Panc1 (cell line): ENCODE data around the gene PPARG. TPM values are rescaled to one million over a fixed set of nuclear protein-coding genes. Genes with fewer than 3 reads are reported as not detected.

ENCODE experiments used
- ATAC-seq: fragments of 200-7000 bp; cut with Tn5 transposase; 2 replicates; pipeline ENCODE4 v1.9.1; 2020; ENCODE audit warnings: mild to moderate bottlenecking, moderate library complexity
- BruUV-seq: library from RNA; stranded (reverse); fragments of 400-500 nt; replicated peaks from 2 replicates; lab custom pipeline; 2021; lab: Mats Ljungman, UMichigan
- CTCF ChIA-PET: fragments of 300-600 bp; sonication (Branson Sonifier 250); formaldehyde crosslinking; loops from one replicate; lab custom pipeline; 2022; ENCODE audit warnings: antibody characterized with exemption; lab: Charles Lee
- POLR2A ChIA-PET: fragments of 300-600 bp; sonication (Branson Sonifier 250); formaldehyde crosslinking; loops from one replicate; lab custom pipeline; 2022; ENCODE audit warnings: antibody characterized with exemption; lab: Charles Lee
- DNase-seq: peaks from one replicate; pipeline ENCODE4 v3.0.0-alpha.2; 2010; ENCODE audit warnings: low read depth, low spot score
- H3K27ac ChIP-seq: 2 replicates; pipeline ENCODE4 v1.5.1; 2011; ENCODE audit warnings: mild to moderate bottlenecking, low read length, inconsistent platforms
- H3K27me3 ChIP-seq: fragments of 200-500 bp; sonication (Bioruptor generic); 2 replicates; pipeline ENCODE4 v1.6.0; 2014; ENCODE audit warnings: low read length, inconsistent platforms; ENCODE audit not compliant: control insufficient read depth, insufficient read depth
- H3K36me3 ChIP-seq: fragments of 200-500 bp; sonication (Bioruptor generic); 2 replicates; pipeline ENCODE4 v1.5.1; 2014; ENCODE audit warnings: inconsistent platforms, mild to moderate bottlenecking, low read length, moderate library complexity; ENCODE audit not compliant: control insufficient read depth, insufficient read depth
- H3K4me1 ChIP-seq: 2 replicates; pipeline ENCODE4 v1.5.1; 2011; ENCODE audit warnings: inconsistent platforms, mild to moderate bottlenecking, low read length, moderate library complexity; ENCODE audit not compliant: control insufficient read depth, insufficient read depth
- H3K4me3 ChIP-seq, 2 experiments: 2 replicates each; pipeline ENCODE4 v1.5.1; 2011 to 2012; ENCODE audit warnings: low read depth in 2 of 2, low read length in 2 of 2, mild to moderate bottlenecking in 2 of 2, inconsistent platforms in 1 of 2, moderate library complexity in 1 of 2
- H3K9me3 ChIP-seq: fragments of 200-500 bp; sonication (Bioruptor generic); 2 replicates; pipeline ENCODE4 v1.5.1; 2014; ENCODE audit warnings: low read depth, mild to moderate bottlenecking, inconsistent platforms, low read length, moderate library complexity; ENCODE audit not compliant: control insufficient read depth, insufficient read depth
- CTCF ChIP-seq: fragments of 450-650 bp; IDR thresholded peaks from 2 replicates; pipeline ENCODE4 v1.5.1; 2017; ENCODE audit warnings: mild to moderate bottlenecking
- POLR2AphosphoS5 ChIP-seq: IDR thresholded peaks from 2 replicates; pipeline ENCODE4 v1.6.1; 2012; ENCODE audit warnings: mild to moderate bottlenecking, low read depth, low read length, moderate library complexity
- SIN3A ChIP-seq: IDR thresholded peaks from 2 replicates; pipeline ENCODE4 v1.6.1; 2012; ENCODE audit warnings: low read depth, mild to moderate bottlenecking, low read length, moderate library complexity, borderline replicate concordance; ENCODE audit not compliant: insufficient read depth
- TCF7L2 ChIP-seq: IDR thresholded peaks from 2 replicates; pipeline ENCODE4 v1.6.1; 2011; ENCODE audit warnings: mild to moderate bottlenecking, low read depth, low read length, inconsistent platforms
- in situ Hi-C: cut with HindIII; loops from 2 replicates; pipeline ENCODE4 v1.10.0; 2016; ENCODE audit warnings: low sequenced_read_pairs, low pct_unique_long_range_greater_than_20kb
- intact Hi-C: fragments of 100-400 bp; cut with micrococcal nuclease; formaldehyde crosslinking; loops from one replicate; pipeline ENCODE4 v1.10.0; 2022; ENCODE audit not compliant: unreplicated experiment
- total RNA-seq: library from RNA; stranded (reverse); gene quantifications from one replicate; pipeline ENCODE4 v1.2.1, GENCODE V29; 2021; ENCODE audit not compliant: unreplicated experiment
- TF ChIP-seq, protein P1 (sequence below), 2 experiments: IDR thresholded peaks; 2 replicates each; pipeline ENCODE4 v1.6.1; 2011 to 2012; ENCODE audit warnings: low read depth in 2 of 2, control low read depth in 1 of 2, low read length in 1 of 2, mild to moderate bottlenecking in 1 of 2, moderate library complexity in 1 of 2; ENCODE audit not compliant: insufficient read depth in 1 of 2

Gene PPARG
- total RNA-seq, 1 experiment from 2014 or later = 88.1 TPM

GRCh38 chr3:12413721-12414255 is 124.9 kb downstream of the PPARG start:
- in situ Hi-C loops = no loop called here
- ChIA-PET POLR2A (no interaction called here), CTCF (no interaction called here)
- TF ChIP-seq, protein P1, sequence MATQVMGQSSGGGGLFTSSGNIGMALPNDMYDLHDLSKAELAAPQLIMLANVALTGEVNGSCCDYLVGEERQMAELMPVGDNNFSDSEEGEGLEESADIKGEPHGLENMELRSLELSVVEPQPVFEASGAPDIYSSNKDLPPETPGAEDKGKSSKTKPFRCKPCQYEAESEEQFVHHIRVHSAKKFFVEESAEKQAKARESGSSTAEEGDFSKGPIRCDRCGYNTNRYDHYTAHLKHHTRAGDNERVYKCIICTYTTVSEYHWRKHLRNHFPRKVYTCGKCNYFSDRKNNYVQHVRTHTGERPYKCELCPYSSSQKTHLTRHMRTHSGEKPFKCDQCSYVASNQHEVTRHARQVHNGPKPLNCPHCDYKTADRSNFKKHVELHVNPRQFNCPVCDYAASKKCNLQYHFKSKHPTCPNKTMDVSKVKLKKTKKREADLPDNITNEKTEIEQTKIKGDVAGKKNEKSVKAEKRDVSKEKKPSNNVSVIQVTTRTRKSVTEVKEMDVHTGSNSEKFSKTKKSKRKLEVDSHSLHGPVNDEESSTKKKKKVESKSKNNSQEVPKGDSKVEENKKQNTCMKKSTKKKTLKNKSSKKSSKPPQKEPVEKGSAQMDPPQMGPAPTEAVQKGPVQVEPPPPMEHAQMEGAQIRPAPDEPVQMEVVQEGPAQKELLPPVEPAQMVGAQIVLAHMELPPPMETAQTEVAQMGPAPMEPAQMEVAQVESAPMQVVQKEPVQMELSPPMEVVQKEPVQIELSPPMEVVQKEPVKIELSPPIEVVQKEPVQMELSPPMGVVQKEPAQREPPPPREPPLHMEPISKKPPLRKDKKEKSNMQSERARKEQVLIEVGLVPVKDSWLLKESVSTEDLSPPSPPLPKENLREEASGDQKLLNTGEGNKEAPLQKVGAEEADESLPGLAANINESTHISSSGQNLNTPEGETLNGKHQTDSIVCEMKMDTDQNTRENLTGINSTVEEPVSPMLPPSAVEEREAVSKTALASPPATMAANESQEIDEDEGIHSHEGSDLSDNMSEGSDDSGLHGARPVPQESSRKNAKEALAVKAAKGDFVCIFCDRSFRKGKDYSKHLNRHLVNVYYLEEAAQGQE (IDR thresholded peaks at IDR 0.05; ENCODE audit: insufficient read depth in 1 of 2, low read depth in 2 of 2, low read length in 1 of 2) = no peak
- TF ChIP-seq POLR2AphosphoS5 (no peak), SIN3A (no peak), CTCF (no peak), TCF7L2 (no peak)
- BruUV-seq = no TSS peak
- peaks cover 12% of the 10 kb centered on the region for H3K4me1 ChIP-seq
- no peaks in the 10 kb centered on the region for H3K27me3 ChIP-seq
- peak overlapping the region; percentile 63 for H3K27ac ChIP-seq
- peaks cover 4% of the 10 kb centered on the region; the same call in 1 of the 2 replicates for H3K36me3 ChIP-seq
- intact Hi-C loops = no loop called here
- ATAC-seq (no peak), DNase-seq (no peak)
- no peak overlapping the region for H3K4me3 ChIP-seq
- H3K9me3 ChIP-seq = no peaks in the 10 kb centered on the region

- BruUV-seq = no TSS peak
- Histone ChIP-seq H3K4me1 (peaks cover 7% of the 10 kb centered on the region), H3K36me3 (peaks cover 6% of the 10 kb centered on the region; the same call in 1 of the 2 replicates), H3K27me3 (no peaks in the 10 kb centered on the region), H3K9me3 (no peaks in the 10 kb centered on the region), H3K4me3 (no peak overlapping the region), H3K27ac (peak overlapping the region; percentile 32)
- ChIA-PET CTCF (no interaction called here), POLR2A (no interaction called here)
- DNase-seq (no peak), ATAC-seq (peak; percentile 45; the same call in 1 of the 2 replicates)
- in situ Hi-C loops = no loop called here
- TF ChIP-seq SIN3A (no peak), TCF7L2 (no peak), POLR2AphosphoS5 (no peak), CTCF (no peak)
- TF ChIP-seq, protein P1 (IDR thresholded peaks at IDR 0.05; ENCODE audit: insufficient read depth in 1 of 2, low read depth in 2 of 2, low read length in 1 of 2) = no peak
- intact Hi-C loops = no loop called here
Measured at GRCh38 chr3:12415014-12415680, 126.3 kb downstream of the PPARG start.
